K562 (cell line): ENCODE data around the gene ECM2. TPM values are rescaled to one million over a fixed set of nuclear protein-coding genes. Genes with fewer than 3 reads are reported as not detected.

Source experiments
- ATAC-seq: fragments of 200-7000 bp; cut with Tn5 transposase; 3 replicates; pipeline ENCODE4 v1.9.1; 2020; ENCODE audit warnings: moderate library complexity
- BruUV-seq: library from RNA; stranded (reverse); fragments of 400-500 nt; replicated peaks from 2 replicates; lab custom pipeline; 2021; lab: Mats Ljungman, UMichigan
- CTCF ChIA-PET: fragments of 300-600 bp; formaldehyde crosslinking; extraction: SDS; loops from one replicate; lab custom pipeline; 2021; ENCODE audit warnings: low intra/inter-chr PET ratio; lab: Yijun Ruan, JAX
- POLR2A ChIA-PET: fragments of 300-600, 350-650 bp; sonication (Branson Sonifier 250); formaldehyde crosslinking; extraction: SDS; loops from one replicate; lab custom pipeline; 2021; ENCODE audit warnings: antibody characterized with exemption, inconsistent platforms; lab: Yijun Ruan, JAX
- DNase-seq, 4 experiments: peaks; one replicate each; pipeline versions ENCODE4 v3.0.0 to v3.0.0-alpha.2; 2011 to 2018; ENCODE audit warnings: low spot score in 3 of 4, mixed read lengths in 3 of 4; ENCODE audit errors: extremely low read depth in 1 of 4
- FAIRE-seq: peaks from 2 replicates; lab custom pipeline; 2011; peaks lifted over from hg19 to GRCh38; lab: Jason Lieb, UNC
- H2AFZ ChIP-seq: 2 replicates; pipeline ENCODE4 v1.6.0; 2011; ENCODE audit warnings: low read depth, low read length, control low read depth, inconsistent platforms
- H3K27ac ChIP-seq: fragments of 200-600 bp; 3 replicates; pipeline ENCODE4 v1.8.0; 2011; ENCODE audit warnings: low read depth, mild to moderate bottlenecking, control low read depth, inconsistent platforms, low read length, moderate library complexity, mixed read lengths; ENCODE audit errors: extremely low read depth
- H3K27me3 ChIP-seq, 2 experiments: fragments of 300-600 bp in 1 of 2; 2 replicates in 1 of 2; 3 replicates in 1 of 2; pipeline versions ENCODE4 v1.6.0 to v1.8.0; 2011; ENCODE audit warnings: inconsistent platforms in 2 of 2, low read length in 2 of 2, mild to moderate bottlenecking in 1 of 2, mixed read lengths in 1 of 2, moderate library complexity in 1 of 2; ENCODE audit not compliant: control insufficient read depth in 2 of 2, insufficient read depth in 2 of 2
- H3K36me3 ChIP-seq: fragments of 300-600 bp; 3 replicates; pipeline ENCODE4 v1.8.0; 2011; ENCODE audit warnings: mild to moderate bottlenecking, low read length, inconsistent platforms; ENCODE audit not compliant: control insufficient read depth, insufficient read depth
- H3K4me1 ChIP-seq, 2 experiments: fragments of 200-600 bp in 1 of 2; replicated peaks in 1 of 2; 2 replicates in 1 of 2; 3 replicates in 1 of 2; pipeline versions ENCODE4 v1.5.1 to v1.8.0; 2011; ENCODE audit warnings: inconsistent platforms in 2 of 2, low read length in 2 of 2, mild to moderate bottlenecking in 1 of 2, mixed read lengths in 1 of 2, moderate library complexity in 1 of 2; ENCODE audit not compliant: control insufficient read depth in 2 of 2, insufficient read depth in 2 of 2
- H3K4me2 ChIP-seq: 2 replicates; pipeline ENCODE4 v1.6.1; 2011; ENCODE audit warnings: low read length, control low read depth, inconsistent platforms, mixed read lengths; ENCODE audit not compliant: insufficient read depth
- H3K4me3 ChIP-seq: fragments of 200-600 bp; sonication (generic), shearing (Covaris generic); 2 replicates; pipeline ENCODE4 v1.5.1; 2016; ENCODE audit warnings: control low read depth, inconsistent platforms
- H3K79me2 ChIP-seq: fragments of 200-600 bp; 3 replicates; pipeline ENCODE4 v1.8.0; 2011; ENCODE audit warnings: low read length, inconsistent platforms; ENCODE audit not compliant: control insufficient read depth, insufficient read depth
- H3K9ac ChIP-seq, 2 experiments: 2 replicates each; pipeline versions ENCODE4 v1.6.0 to v1.6.1; 2011; ENCODE audit warnings: low read depth in 2 of 2, low read length in 2 of 2, control low read depth in 1 of 2, inconsistent platforms in 1 of 2, mild to moderate bottlenecking in 1 of 2, mixed read lengths in 1 of 2; ENCODE audit not compliant: insufficient read depth in 1 of 2
- H3K9me1 ChIP-seq: one replicate; pipeline ENCODE4 v1.6.0; 2011; ENCODE audit warnings: inconsistent platforms, mild to moderate bottlenecking, low read length, moderate library complexity; ENCODE audit not compliant: control insufficient read depth, insufficient read depth
- H3K9me3 ChIP-seq: replicated peaks from 2 replicates; pipeline ENCODE4 v1.5.1; 2011; ENCODE audit warnings: low read depth, low read length, inconsistent platforms; ENCODE audit not compliant: control insufficient read depth, insufficient read depth
- H4K20me1 ChIP-seq: replicated peaks from 2 replicates; pipeline ENCODE4 v1.6.1; 2011; ENCODE audit warnings: low read length, inconsistent platforms, mixed read lengths; ENCODE audit not compliant: control insufficient read depth, insufficient read depth
- C11orf30 ChIP-seq: fragments of 450-650 bp; IDR thresholded peaks from 2 replicates; pipeline ENCODE4 v1.6.1; 2016; ENCODE audit warnings: low read depth, mild to moderate bottlenecking
- CBX1 ChIP-seq: sonication (generic); IDR thresholded peaks from 2 replicates; pipeline ENCODE4 v1.6.1; 2016; ENCODE audit warnings: antibody characterized with exemption, low read depth, mild to moderate bottlenecking
- HMG20B ChIP-seq: fragments of 250-450 bp; sonication (Bioruptor Pico); IDR thresholded peaks from 2 replicates; pipeline ENCODE4 v1.5.0; 2021; ENCODE audit warnings: mild to moderate bottlenecking
- MAFG ChIP-seq: fragments of 450-650 bp; conservative IDR thresholded peaks from 2 replicates; pipeline ENCODE4 v1.6.1; 2016; ENCODE audit warnings: missing genetic modification characterization, missing compliant biosample characterization
- TEAD4 ChIP-seq, 2 experiments: sonication (generic) in 1 of 2; formaldehyde crosslinking in 1 of 2; IDR thresholded peaks; 2 replicates each; pipeline versions ENCODE4 v1.6.1 to v1.8.0; 2012 to 2022; ENCODE audit warnings: borderline replicate concordance in 1 of 2, inconsistent platforms in 1 of 2, low read length in 1 of 2, mild to moderate bottlenecking in 1 of 2, missing genetic modification reagents in 1 of 2
- ZNF316 ChIP-seq: fragments of 450-650 bp; IDR thresholded peaks from 2 replicates; pipeline ENCODE4 v1.6.1; 2016
- WGBS: fragments of 100-300 bp; shearing (Covaris generic); methylation state at CpG from one replicate; pipeline ENCODE4 v1.1.6; 2016; ENCODE audit warnings: low coverage, mixed read lengths; ENCODE audit not compliant: insufficient coverage; ENCODE audit errors: missing lambda C conversion rate; 5-methylcytosine and 5-hydroxymethylcytosine counted together
- in situ Hi-C: fragments of 300-500 bp; cut with MboI; formaldehyde crosslinking; loops from 4 replicates; pipeline ENCODE4 v1.15.0; 2018; ENCODE audit warnings: inconsistent platforms, mixed read lengths
- intact Hi-C: fragments of 100-400 bp; cut with micrococcal nuclease; formaldehyde crosslinking; loops from 2 replicates; pipeline ENCODE4 v1.14.2; 2022
- polyA plus RNA-seq, 8 experiments: library from polyadenylated mRNA; depleted of rRNA in 4 of 8; stranded (reverse) in 5 of 8; unstranded in 3 of 8; fragments of >200 nt; fragmentation: Nextera tagmentation in 2 of 8; fragmentation: Illumina TruSeq in 1 of 8; extraction: Ambion mirVana in 2 of 8; extraction: Trizol in 1 of 8; gene quantifications; 2 replicates each; pipeline versions ENCODE4 v1.2.1 to v1.2.3, GENCODE V29; 2011 to 2014; ENCODE audit warnings: inconsistent platforms in 1 of 8, missing spikeins in 1 of 8
- total RNA-seq, 7 experiments: library from RNA; depleted of rRNA in 6 of 7; stranded (reverse); fragments of >200 nt in 6 of 7; fragmentation: Illumina TruSeq in 2 of 7; extraction: Trizol in 2 of 7; gene quantifications; 2 replicates each; pipeline versions ENCODE4 v1.2.1 to v1.2.3, GENCODE V29; 2011 to 2021; ENCODE audit warnings: low replicate concordance in 1 of 7

The ECM2 gene
- total and polyA plus RNA-seq, 9 of the 15 experiments (the other 6 are each of a cell fraction or from before 2014, with no cell fraction given) = 0.03 to 0.07 TPM; not detected in 7

GRCh38 chr9:92494856-92495255 is 40.9 kb downstream of the ECM2 start:
- no peak for TF ChIP-seq HMG20B (CRISPR knock-in tag)
- no peak for TF ChIP-seq CBX1
- TF ChIP-seq, all 486 proteins: peak for 0
- no peak overlapping the region for H3K27ac ChIP-seq
- H3K9me3 ChIP-seq = no peaks in the 10 kb centered on the region
- ChIA-PET POLR2A (interaction anchor here (0.9 kb wide), 1 partner anchor 9 kb away, joined by 4 read pairs; no protein-coding TSS in a partner anchor), CTCF (no interaction called here)
- no peak overlapping the region for H3K4me2 ChIP-seq
- H2AFZ ChIP-seq = no peak overlapping the region
- no peaks in the 10 kb centered on the region for H3K9me1 ChIP-seq
- H3K79me2 ChIP-seq = no peaks in the 10 kb centered on the region
- ATAC-seq (no peak), FAIRE-seq (no peak), DNase-seq (no peak)
- 74% methylated on average over 2 of the region's 2 CpGs for WGBS
- in situ Hi-C loops = no loop called here
- H3K4me1 ChIP-seq = no peaks in the 10 kb centered on the region; a peak in 2 of 5 replicates
- H3K36me3 ChIP-seq = no peaks in the 10 kb centered on the region
- intact Hi-C loops = no loop called here
- H3K27me3 ChIP-seq = no peaks in the 10 kb centered on the region
- H3K4me3 ChIP-seq = no peak overlapping the region
- no TSS peak for BruUV-seq
- H3K9ac ChIP-seq = no peak overlapping the region
- no peaks in the 10 kb centered on the region for H4K20me1 ChIP-seq

GRCh38 chr9:92493749-92494387 is 41.9 kb downstream of the ECM2 start:
- no peaks in the 10 kb centered on the region for H3K9me1 ChIP-seq
- FAIRE-seq = no peak
- H3K27me3 ChIP-seq = no peaks in the 10 kb centered on the region
- H2AFZ ChIP-seq = no peak overlapping the region
- no peaks in the 10 kb centered on the region for H3K36me3 ChIP-seq
- no peak for ATAC-seq
- no peak overlapping the region for H3K4me2 ChIP-seq
- no TSS peak for BruUV-seq
- no peak overlapping the region for H3K9ac ChIP-seq
- intact Hi-C loops (no loop called here), in situ Hi-C loops (no loop called here)
- POLR2A ChIA-PET = no interaction called here
- no peak for DNase-seq
- 77% methylated on average over 9 of the region's 9 CpGs for WGBS
- no peak for TF ChIP-seq TEAD4 (IDR thresholded peaks at IDR 0.05; ENCODE audit: low read length)
- no peak for TF ChIP-seq TEAD4 (CRISPR knock-in tag; IDR thresholded peaks at IDR 0.05; ENCODE audit: borderline replicate concordance)
- 0 out of 2 replicates have a peak, but pooled peaks have one; percentile 18 for TF ChIP-seq MAFG (tag)
- TF ChIP-seq C11orf30 = peak; percentile 44; the same call in 1 of the 2 replicates
- TF ChIP-seq ZNF316 = peak; percentile 75
- H3K9me3 ChIP-seq = no peaks in the 10 kb centered on the region
- no peaks in the 10 kb centered on the region; a peak in 2 of 5 replicates for H3K4me1 ChIP-seq
- H3K79me2 ChIP-seq = no peaks in the 10 kb centered on the region
- H3K4me3 ChIP-seq = no peak overlapping the region
- CTCF ChIA-PET = no interaction called here
- no peaks in the 10 kb centered on the region for H4K20me1 ChIP-seq
- no peak overlapping the region for H3K27ac ChIP-seq
